GM11168 (cell line): ENCODE data around the gene CACNA1S.

Source experiments
- in situ Hi-C: fragments of 300-500 bp; cut with MboI; formaldehyde crosslinking; loops from one replicate; pipeline ENCODE4 v1.12.0; 2022; ENCODE audit warnings: low sequenced_read_pairs; ENCODE audit not compliant: unreplicated experiment

The CACNA1S gene

GRCh38 chr1:200998323-200998722 is 113.9 kb downstream of the CACNA1S start:
- in situ Hi-C loops, result no loop called here

- in situ Hi-C loops, result no loop called here
These were observed 119.7 kb downstream of the CACNA1S start for GRCh38 chr1:200992382-200993048.

- in situ Hi-C loops, result no loop called here
These were observed 121.1 kb downstream of the CACNA1S start for GRCh38 chr1:200991097-200991614.

GRCh38 chr1:200990114-200990513 is 122.1 kb downstream of the CACNA1S start:
- in situ Hi-C loops, result no loop called here
